ENCODE measurements around the gene RNF144A.

DNA sequence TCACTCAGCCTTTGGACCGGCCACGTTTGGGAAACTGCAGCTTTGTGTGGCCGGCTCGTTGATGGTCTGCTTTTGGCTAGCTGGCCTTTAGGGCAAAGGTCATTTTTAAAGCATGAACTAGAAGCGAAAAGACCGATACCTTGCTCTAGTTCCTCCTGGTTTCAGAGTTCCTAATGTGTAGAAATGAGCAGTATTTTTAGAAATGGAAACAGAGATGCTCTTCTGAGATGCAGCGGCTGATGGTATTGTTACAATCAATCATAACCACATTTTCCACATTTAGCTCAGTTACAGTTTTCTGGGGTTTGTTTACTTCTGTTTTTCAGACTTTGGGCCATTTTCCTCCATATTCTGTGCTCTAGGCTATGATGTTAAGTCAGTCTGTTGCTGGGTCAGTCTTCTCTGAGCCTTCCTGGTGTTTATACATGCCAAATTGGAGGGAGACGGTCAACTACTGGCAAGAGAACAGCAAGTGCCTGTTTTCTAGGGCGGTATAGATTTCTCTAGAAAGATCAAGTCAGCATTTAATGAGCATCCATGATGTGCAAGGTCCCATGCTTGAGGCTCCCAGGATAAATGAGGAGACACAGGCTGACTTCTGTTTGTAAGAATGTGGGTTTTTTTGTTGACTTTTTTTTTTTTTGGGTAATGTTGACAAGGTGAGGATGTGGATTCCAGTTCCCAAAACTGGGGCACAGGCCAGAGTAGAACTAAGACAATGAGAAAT, 28.0 kb downstream of the RNF144A start:
- TF ChIP-seq POLR2A (IDR thresholded peaks at IDR 0.05) (no peak), CTCF (IDR thresholded peaks at IDR 0.05) (no peak)

Data from right lobe of liver (tissue), 4 donors.